Esophagus mucosa (tissue), 1 donor: Measurements from ENCODE around the gene PUS7L. TPM values are rescaled to one million over a fixed set of nuclear protein-coding genes. Genes with fewer than 3 reads are reported as not detected.
"Not testable (repeated sequence)": the region's sequence is repeated elsewhere in the genome, so short reads cannot be mapped to it uniquely, and the experiment has no call there.

Source experiments
- ATAC-seq: fragments of 200-7000 bp; cut with Tn5 transposase; one replicate; pipeline ENCODE4 v1.9.1; 2020
- total RNA-seq: library from RNA; stranded (reverse); gene quantifications from one replicate; pipeline ENCODE4 v1.2.4, GENCODE V29; 2023
- donor health status: DM: yes; HTN: yes; CAD: no.

The PUS7L gene
- 12.2 TPM for total RNA-seq

- peak; percentile 98 for ATAC-seq
Measured at GRCh38 chr12:43758728-43759563, at the start of gene PUS7L, which contains the start of gene IRAK4. Gene PUS7L, minus strand, starts transcription at chr12:43758790. Its CDS starts 3,545 bp downstream, at chr12:43755245. Gene IRAK4, plus strand, starts transcription at chr12:43758951. Its CDS starts 9,161 bp downstream, at chr12:43768112.

DNA sequence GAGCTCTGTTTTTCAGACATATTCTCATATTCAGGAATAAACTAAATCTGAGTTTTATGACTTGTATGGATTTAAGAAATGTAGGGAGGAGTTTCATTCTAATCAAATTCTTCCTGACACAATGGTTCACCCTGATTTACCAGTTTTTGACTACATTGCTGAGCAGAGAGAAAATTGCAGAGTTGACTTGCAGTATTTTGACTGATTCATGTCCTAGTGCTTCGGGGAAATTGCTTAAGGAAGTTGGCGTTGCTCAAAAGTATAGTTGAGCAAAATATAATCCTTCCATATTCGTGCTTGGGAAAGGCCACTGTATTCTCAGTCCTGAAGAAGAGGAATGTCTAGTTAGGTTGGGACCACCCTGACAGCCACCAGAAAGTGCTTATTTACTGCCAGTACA, 48.8 kb upstream of the PUS7L start:
- ATAC-seq: peak; percentile 73

DNA sequence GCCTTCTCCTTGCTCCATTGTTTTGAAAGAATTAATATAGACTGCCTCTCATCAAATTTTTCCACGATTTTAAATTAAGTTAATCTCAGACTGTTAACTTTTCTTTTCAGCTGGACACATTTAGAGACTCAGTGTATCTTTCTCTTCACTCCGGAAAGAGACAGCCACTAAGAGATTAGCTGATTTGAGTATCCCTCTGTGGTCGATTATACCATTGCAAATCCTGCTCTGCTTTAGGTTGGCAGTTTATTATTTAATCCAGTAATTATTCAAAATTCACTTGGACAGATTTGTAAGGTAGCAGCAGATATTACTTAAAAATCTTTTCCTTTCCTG, 48.1 kb upstream of the PUS7L start:
- no peak for ATAC-seq

DNA sequence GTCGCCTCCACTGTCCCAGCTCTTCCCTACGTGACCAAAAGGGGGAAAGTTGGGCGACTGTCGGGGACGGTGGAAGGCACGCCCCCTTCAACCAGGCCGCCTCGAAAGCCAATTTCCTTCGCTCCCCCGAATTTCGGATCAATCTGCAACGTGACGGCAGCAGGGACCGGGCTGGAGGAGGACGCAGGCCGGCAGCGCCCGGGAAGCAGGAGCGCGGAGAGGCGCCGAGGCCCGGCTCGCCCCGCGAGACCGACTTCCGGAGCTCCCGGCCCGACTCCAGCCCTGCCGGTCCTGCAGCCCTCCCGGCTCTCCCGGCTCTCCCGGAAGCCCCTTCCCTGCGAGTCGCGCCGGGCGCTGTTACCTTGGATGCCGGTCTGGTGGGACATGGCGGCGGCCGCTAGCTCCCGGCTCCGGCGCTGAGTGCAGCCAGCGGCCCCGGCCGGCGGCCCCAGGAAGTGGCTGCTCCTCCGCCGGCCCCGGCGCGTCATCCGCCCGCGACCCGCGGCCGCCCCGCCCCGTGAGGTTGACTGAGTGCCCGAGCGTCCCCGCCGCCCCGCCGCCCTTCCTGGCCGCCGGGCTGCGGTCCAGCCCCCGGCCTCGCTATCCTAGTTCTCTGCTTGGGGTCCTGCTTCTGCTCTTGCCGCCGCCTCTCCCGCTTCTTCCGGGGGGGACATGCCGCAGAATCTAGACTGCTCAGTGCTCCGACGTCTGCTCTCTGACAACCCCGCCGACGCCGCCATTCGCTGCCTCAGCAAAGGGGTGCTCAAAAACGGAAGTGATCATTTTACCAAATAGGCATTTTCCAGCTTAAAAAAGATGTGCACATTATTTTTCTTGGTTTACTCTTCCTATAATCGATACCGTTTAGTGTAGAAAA, 47.5 kb upstream of the PUS7L start, which contains the start of gene TWF1:
Gene TWF1 (minus strand): TSS at position 458 of the 877 bp plus-strand sequence. CDS start 72 bp downstream, at position 386.
- ATAC-seq: peak; percentile 97

GRCh38 chr12:43805149-43805859, 46.7 kb upstream of the PUS7L start:
- ATAC-seq: peak; percentile 34

DNA sequence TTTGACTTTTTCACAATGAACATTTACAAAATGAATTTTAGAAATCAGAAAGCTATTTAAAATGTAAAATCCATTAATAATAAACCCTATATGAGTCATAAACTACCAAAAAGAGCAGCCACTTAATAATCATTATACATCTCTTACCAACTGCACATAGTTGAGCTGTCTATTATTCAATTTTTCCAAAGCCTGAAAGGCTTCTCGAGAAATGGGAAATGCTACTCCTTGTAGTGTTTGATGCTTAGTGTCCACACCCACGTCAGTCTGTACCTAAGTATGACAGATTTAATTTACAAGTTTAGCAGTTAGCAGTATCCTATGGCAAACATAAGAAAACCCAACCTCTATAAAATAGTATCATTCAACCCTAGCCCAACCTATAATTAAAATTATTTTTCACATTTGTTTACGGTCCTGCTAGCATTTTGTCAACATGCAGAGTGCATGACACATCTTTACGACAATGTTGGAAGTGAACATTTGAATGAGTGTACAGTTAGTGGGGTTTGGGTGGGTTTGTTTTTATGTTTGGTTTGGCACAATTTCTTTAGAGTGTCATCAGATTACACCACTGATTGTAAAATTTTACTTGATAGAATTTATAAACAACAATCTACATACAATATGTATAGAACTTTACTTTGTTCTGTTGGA, 39.1 kb upstream of the PUS7L start:
- no peak for ATAC-seq

- ATAC-seq: no peak
Measured at GRCh38 chr12:43795716-43796280, 37.2 kb upstream of the PUS7L start.

DNA sequence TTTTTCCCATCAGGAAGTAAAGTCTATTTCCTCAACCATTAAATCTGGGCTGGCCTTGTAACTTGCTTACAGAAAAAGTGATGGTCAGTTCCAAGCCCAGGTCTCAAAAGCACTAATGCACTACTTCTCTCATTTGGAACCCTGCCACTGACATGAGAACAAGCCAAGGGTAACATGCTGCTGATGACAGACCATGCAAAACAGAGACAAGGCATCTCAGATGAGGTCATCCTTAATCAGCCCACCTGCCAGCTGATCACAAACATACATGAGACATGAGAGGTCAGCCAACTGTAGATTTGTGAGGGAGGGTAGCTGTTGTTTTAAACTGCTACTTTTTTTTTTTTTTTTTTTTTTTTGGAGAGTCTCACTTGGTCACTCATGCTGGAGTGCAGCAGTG, 31.4 kb upstream of the PUS7L start:
- no peak for ATAC-seq

DNA sequence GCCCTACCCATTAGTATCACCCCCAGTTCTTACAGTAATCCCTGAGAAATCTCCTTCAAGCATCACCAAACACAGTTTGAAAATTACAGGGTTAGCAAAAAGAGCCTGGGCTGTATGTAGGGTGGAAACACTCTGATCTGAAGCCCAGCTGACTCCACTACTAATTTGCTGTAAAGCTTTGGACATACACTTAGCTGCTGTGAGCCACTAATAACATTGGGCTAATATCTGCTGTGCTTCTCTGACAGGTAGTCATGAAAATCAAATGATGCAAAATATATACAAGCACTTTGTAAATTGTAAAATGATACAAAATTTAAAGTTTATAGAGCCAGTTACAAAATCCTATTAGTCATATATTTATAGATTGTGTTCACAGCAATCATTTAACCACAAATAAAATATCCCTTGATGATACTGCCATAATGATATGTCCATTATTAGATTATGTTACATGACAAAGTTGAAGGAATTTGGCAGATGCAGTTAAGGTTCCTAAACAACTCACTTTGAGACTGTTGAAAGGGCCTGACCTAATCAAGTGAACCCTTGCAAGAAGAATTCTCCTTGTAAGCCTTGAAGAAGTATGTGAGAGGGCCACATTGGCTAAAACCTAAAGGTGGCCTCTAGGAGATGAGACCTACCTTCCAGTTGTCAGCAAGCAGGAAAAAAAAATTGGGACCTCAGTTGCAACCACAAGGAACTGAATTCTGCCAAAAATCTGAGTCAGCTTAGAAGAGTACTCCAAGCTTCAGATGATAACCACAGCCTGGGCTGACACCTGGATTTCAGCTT, 28.5 kb upstream of the PUS7L start:
- no peak for ATAC-seq

DNA sequence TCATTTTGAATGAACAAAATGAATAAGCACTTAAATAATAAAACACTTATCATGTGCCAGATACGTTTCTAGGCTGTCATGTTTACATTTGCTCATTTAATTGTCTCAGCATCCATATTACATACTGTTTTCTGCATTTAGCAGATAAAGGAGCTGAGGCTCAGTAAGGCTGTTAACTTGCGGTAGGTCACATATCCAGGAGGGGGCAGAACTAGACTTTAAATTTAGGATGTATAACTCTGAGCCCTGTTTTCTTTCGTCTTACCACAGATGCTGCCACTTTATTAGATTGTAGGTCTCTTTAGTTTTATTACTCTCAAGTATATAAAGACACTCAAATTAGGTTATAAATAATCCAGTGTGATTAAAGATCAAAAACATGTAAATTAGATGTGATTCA, 17.9 kb upstream of the PUS7L start:
- ATAC-seq: peak; percentile 54

GRCh38 chr12:43766291-43766690, 7.7 kb upstream of the PUS7L start:
- no peak for ATAC-seq

- no peak for ATAC-seq
Measured at GRCh38 chr12:43764528-43764927, 5.9 kb upstream of the PUS7L start.

- ATAC-seq: no peak
Measured at GRCh38 chr12:43763769-43764168, 5.2 kb upstream of the PUS7L start.

DNA sequence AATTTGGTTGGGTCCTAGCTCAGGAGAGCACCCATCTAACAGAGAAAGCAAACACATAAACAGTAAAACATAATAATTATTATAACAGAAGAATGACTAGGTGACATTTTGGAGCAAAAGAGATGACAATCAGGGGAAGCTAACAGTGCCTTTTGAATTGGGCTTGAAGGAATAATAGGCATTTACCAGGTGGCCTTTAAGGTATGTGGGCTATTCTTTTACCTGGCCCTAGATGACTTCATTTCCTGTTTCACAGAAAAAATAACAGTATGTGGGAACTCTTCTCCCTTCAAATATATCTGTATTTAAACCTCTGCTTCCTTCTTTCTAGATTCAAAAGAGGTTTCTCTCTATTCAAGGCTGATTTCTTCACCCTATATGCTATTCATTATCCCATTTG, 4.0 kb upstream of the PUS7L start:
- ATAC-seq: no peak

DNA sequence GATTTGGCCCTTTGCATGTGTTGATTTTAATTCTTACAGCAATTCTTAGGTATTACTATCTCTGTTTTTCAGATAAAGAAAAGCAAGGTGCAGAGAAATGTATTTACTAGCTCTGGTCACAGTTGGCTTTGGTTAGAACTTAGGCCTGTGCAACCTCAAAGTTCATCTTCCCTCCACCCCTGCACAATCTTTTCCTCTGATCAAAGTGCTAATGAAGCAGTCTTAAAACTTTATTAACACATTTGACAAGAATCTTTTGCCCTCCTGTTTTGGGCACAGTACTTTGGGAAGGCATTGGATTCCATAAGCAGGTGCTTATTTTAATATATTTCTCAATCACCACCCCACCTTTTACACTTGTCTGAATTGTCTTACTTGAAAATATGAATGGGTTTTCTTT, 2.9 kb upstream of the PUS7L start:
- ATAC-seq: no peak

DNA sequence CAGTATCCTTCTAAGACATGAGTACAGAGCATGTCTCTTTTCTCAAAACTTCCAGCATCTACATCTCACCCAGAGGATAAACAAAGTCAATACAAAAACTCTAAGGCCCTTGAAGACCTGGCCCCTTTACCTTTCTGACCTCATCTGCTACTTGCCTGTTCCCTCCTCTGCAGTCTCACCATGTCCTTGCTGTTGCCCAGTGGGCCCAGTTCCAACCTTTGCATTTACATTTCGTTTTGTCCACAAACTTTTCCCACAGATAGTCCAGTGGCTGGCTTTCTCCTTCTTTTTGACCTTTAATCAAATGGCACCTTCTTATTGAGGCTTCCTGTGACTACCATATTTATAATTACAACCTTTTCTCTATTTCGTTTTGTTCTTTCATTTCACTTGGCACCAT, 1.8 kb upstream of the PUS7L start:
- ATAC-seq: no peak

DNA sequence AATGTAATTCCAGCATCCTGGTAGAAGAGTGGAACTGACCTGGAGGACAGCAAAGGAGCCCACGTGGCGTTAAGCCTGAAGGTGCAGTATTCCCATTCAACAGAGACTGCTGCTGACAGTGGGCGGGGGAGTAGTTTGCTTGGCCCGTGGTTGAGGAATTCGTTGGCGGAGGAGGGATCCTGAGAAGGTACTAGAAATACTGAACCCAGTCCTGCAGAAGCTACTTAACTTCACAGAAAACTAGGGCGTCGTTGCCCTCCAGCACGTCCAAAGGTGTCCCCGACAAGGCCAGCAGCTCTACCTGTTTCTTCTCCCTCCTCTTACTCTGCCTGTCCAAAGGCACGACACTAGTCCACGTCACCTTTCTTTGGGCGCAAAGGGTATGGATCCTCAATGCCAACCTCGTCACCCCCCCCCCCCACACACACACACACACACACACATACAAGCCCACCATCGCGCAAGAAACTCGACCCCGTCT, 303 bp downstream of the PUS7L start:
- ATAC-seq: peak; percentile 19

DNA sequence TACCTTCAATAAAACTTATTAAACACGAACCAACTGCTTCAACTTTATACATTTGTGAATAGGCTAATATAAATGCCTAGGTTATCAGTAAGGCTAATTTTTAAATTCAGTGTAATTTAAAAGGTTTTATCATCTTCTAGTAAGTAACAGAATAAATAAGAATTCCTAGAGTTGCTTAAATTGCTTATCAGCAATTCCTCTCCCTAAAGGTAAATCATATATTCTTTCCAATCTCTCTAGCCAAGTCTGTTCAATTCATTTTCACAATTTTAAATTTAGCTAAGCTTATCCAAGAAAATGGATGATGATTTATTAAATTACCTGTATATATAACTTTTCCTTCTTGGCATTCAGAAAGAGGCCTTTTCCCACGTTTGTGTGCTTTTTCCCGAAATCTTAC, 4.6 kb downstream of the PUS7L start:
- no peak for ATAC-seq

GRCh38 chr12:43751360-43751759, 7.2 kb downstream of the PUS7L start:
- not testable (repeated sequence) for ATAC-seq

GRCh38 chr12:43750814-43751213, 7.8 kb downstream of the PUS7L start:
- no peak for ATAC-seq

GRCh38 chr12:43749016-43749415, 9.6 kb downstream of the PUS7L start:
- no peak for ATAC-seq
